Posterior cingulate gyrus (tissue), 11 donors: ENCODE measurements around the gene SECTM1.

Source experiments
- DNase-seq, 10 donors: peaks; one replicate each; pipeline versions ENCODE4 v3.0.0 to v3.0.0-alpha.2; 2020 to 2021; ENCODE audit warnings: mixed read lengths in 3 of 10
- intact Hi-C: fragments of 100-400 bp; cut with DNase I; formaldehyde crosslinking; loops from one replicate; pipeline ENCODE4 v1.15.1; 2023

Gene SECTM1

DNA sequence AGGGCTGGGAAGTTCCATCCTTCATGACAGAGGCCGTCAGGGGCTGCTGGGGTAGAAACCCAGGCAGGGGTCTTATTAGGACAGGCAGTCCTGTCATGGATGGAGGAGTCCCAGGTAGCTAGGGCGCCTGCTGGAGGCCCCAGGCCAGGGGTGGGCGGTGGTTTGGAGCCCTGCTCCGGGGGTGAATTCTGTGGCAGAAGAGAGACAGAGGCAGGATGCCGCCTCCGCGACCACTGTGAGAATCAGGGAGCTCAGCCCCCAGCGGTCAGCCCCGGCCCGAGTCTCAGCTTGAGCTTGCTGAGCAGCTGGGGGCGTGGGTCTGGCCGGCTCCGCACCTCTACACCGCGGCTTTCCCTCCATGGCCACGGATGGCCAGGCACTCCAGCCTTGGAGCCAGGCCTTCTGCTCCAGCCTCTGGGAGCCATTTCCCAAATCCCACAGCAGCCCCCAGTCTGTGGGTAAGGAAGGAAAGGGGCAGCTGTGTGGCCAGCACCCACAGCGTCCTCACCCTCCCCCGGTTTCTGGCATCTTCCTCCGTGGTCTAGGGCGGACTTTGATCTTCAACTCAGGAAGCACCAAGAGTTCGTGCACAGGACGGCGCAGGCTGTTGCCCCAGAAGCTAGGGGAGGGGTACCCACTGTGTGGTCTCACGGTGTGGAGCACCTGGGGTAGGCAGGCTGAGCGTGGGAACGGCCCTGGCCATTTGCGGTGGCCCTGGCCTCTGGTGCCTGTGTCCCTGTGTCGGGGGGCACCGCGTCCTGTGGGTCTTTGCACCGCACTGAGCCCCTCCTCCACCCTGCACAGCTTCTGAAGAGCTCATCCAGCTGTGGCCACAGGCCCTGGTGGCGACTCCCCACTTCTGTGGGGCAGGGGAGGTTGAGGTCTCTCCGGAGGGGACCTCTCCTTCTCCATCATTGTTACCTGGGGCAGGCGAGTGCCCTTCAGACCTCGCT, 30.3 kb downstream of the SECTM1 start:
- intact Hi-C loops: no loop called here
- peak in 1 of 10 donors; percentile 72 for DNase-seq

GRCh38 chr17:82302568-82302963, 31.0 kb downstream of the SECTM1 start:
- intact Hi-C loops: no loop called here
- DNase-seq: no peak

- intact Hi-C loops: no loop called here
- DNase-seq: peak in 1 of 10 donors; percentile 80
These were observed 31.5 kb downstream of the SECTM1 start for GRCh38 chr17:82301916-82302567.

DNA sequence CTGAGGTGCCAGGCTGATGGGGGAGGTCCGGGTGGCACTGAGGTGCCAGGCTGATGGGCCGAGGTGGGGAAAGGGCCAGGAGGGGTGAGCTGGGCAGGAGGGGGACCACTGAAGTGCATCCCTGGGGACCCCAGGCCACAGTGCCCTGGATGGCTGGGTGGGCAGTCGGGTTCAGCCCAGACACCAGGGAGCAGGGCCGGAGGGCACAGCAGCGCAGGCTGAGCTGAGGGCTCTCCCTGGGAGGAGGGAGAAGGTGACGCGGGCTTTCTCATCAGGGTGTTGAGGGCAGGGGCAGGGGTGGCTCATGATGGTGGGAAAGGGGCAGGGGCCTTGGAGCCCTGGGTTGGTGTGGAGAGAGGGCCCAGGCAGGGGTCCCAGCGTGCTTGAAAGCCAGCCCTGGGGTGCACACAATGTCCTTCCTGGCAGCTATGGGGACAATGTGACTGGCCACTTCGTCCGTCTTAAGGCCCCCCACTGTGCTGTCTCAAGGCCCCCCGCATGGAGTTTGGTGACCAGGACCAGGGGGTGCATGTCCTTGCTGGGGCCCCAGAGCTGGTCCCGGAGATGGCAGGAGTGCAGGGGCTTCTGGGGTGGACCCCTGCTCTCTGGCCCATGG, 32.2 kb downstream of the SECTM1 start:
- DNase-seq: no peak
- intact Hi-C loops: no loop called here

GRCh38 chr17:82300707-82301270, 32.8 kb downstream of the SECTM1 start:
- intact Hi-C loops: no loop called here
- DNase-seq: peak in 7 of 10 donors; percentile 39 to 91 (median 57)

GRCh38 chr17:82300228-82300627, 33.3 kb downstream of the SECTM1 start:
- DNase-seq: no peak

DNA sequence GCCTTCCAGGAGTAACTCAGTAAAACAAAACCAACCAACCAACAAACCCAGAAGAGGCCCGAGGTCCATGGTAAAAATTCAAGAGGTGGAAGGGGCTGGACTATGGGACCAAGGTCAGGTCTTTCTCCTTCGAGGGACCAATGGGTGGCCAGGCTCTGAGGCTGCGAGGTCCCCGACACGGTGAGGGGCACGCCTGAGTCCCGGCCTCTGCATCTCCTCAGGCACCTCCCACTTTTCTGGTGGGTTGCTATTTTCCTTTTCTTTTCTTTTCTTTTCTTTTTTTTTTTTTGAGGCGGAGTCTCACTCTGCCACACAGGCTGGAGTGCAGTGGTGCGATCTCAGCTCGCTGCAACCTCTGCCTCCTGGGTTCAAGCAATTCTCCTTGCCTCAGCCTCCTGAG, 34.1 kb downstream of the SECTM1 start:
- intact Hi-C loops: loop anchor here (10.0 kb wide), 1 partner anchor 55 kb away; no protein-coding TSS in a partner anchor
- no peak for DNase-seq

More at GRCh38 chr17:82300228-82300627, 33.3 kb downstream of the SECTM1 start:
- intact Hi-C loops: no loop called here

DNA sequence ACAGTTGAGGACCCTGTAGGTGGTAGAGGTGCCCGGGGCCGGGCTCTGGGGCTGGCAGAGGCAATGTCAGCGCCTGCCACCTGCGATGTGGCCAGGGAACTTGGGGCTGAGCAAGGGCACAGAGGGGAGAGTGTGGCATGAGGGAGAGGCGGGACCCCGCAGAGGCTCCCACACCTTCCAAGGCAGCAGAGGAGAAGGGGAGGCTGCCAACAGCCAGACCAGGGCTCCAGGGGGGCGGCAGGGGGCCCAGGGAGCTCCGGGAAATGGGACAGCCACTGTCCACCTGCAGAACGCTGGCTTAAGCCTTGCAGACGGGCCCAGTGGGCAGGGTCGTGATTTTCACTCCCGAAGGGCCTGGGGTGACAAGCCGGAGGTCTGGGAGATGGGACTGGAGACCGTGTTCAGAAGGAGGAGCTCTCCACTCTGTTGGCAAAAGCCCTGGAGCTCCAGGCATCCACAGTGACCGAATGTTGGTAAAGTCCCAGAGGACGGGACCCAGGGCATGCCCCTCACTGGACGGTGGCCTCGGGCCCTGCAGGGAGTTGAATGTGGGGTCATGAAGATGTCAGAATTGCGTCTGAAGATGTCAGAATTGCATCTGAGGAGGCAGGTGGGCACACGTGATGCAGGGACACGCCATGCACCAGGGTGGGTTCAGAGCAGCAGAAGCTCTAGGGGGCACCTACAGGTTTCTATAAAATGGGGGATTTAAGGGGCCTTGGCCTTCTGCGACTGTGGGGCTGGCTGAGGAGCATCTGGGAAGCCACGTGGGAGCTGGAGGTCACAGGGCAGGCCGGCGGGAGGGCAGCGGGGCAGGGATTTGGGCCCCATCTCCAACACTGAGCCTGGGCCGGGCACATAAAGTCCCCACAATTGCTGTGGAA, 34.8 kb downstream of the SECTM1 start:
- intact Hi-C loops: loop anchor here (10.0 kb wide), 1 partner anchor 54 kb away; no protein-coding TSS in a partner anchor

GRCh38 chr17:82297714-82298537, 35.6 kb downstream of the SECTM1 start:
- intact Hi-C loops: loop anchor here (10.0 kb wide), 1 partner anchor 53 kb away; no protein-coding TSS in a partner anchor
- DNase-seq: peak; percentile 48 to 95 (median 72)

More for the DNA sequence above, 34.8 kb downstream of the SECTM1 start:
- DNase-seq: no peak

DNA sequence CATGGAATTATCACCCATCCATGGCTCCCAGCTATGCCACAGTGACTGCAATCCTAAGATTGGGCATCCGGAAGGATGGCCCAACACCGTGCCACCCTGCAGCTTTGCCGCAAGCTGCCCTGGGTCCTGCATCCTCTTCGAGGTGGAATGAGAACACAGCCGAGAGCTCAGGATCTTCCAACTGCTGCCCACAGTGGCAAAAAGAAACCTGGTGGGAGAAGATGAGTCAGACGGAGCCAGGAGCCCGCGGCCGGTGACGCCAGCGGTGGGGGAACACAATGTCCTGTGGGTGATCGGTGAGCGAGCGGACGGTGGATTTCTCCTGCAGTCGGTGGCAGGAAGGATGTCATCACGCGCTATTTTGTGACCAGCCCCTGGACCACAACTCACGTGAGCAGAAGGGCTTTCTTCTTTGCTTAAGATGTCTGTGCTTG, 36.3 kb downstream of the SECTM1 start:
- DNase-seq: peak in 9 of 10 donors; percentile 53 to 96 (median 75)
- intact Hi-C loops: loop anchor here (10.0 kb wide), 1 partner anchor 52 kb away; no protein-coding TSS in a partner anchor

GRCh38 chr17:82296511-82297279, 36.9 kb downstream of the SECTM1 start:
- intact Hi-C loops: loop anchor here (10.0 kb wide), 1 partner anchor 52 kb away; no protein-coding TSS in a partner anchor

GRCh38 chr17:82295472-82295814, 38.1 kb downstream of the SECTM1 start:
- intact Hi-C loops: loop anchor here (10.0 kb wide), 1 partner anchor 51 kb away; no protein-coding TSS in a partner anchor
- DNase-seq: no peak

More at GRCh38 chr17:82296511-82297279, 36.9 kb downstream of the SECTM1 start:
- no peak for DNase-seq

- intact Hi-C loops: loop anchor here (10.0 kb wide), 1 partner anchor 49 kb away; no protein-coding TSS in a partner anchor
- DNase-seq: no peak
These were observed 39.3 kb downstream of the SECTM1 start for GRCh38 chr17:82294064-82294773.

DNA sequence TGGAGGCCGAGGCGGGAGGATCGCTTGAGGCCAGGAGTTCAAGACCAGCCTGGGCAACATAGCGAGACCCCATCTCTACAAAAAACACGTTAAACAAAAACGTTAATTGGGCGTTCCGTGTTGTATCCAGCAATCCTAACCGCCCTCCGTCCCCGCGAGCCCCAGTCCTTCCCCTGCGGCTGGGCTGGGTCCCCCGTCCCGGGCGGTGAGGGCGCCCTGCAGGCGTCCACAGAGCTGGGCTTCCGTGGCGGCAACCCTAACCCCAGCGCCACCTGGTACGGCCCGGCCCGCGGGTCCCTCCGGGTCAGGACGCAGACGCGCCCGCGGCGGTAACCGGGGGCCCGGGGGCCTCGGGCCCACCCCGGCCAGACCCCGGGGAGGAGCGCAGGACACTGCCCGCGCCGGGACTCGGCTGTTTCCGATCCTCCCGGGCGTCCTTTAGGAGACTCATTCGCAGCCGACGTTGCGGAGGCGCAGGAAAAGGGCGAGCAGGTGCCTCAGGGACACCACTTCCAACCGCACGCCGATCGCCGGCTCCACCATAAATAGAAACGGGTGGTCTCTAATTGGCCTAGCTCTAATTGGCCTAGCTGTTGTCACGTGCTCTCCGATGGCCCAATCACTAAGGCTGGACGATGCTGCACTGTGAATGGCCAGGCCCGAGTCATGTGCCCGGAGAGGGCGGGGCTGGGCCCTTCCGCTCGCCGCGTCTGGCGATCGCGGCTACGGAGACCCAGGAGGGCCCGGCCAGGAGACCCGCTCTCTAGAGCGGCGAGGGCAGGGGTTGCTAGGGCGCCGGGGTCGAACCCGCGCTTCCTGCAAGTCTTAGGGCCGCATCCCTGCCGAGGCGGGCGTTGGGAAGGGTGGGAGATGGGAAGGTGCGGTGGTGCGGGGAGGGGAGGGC, 41.1 kb downstream of the SECTM1 start:
- intact Hi-C loops: loop anchor here (1.0 to 10.0 kb wide), 2 partner anchors 19 to 48 kb away; partner anchors contain the start of gene CSNK1D
- DNase-seq: peak; percentile 93 to 100 (median 95)

GRCh38 chr17:82291582-82292250, 41.9 kb downstream of the SECTM1 start:
- intact Hi-C loops: loop anchor here (10.0 kb wide), 1 partner anchor 47 kb away; no protein-coding TSS in a partner anchor
- DNase-seq: no peak
